ENCODE measurements around the gene WDR20.
"Not testable (repeated sequence)": the region's sequence is repeated elsewhere in the genome, so short reads cannot be mapped to it uniquely, and the experiment has no call there.

WDR20 gene

DNA sequence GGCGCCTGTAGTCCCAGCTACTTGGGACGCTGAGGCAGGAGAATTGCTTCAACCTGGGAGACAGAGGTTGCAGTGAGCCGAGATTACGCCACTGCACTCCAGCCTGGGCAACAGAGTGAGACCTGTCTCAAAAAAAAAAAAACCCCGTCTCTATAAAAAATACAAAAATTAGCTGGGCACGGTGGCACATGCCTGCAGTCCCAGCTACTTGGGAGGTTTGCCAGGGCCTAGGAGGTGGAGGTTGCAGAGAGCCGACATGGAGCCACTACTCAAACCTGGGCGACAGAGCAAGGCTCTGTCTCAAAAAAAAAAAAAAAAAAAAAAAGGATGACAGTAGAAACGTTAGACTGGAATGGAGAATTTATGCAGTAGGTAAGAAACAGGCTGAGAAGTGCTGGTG, 5.7 kb upstream of the WDR20 start:
- DNase-seq (ENCODE audit: low read depth), result not testable (repeated sequence)

DNA sequence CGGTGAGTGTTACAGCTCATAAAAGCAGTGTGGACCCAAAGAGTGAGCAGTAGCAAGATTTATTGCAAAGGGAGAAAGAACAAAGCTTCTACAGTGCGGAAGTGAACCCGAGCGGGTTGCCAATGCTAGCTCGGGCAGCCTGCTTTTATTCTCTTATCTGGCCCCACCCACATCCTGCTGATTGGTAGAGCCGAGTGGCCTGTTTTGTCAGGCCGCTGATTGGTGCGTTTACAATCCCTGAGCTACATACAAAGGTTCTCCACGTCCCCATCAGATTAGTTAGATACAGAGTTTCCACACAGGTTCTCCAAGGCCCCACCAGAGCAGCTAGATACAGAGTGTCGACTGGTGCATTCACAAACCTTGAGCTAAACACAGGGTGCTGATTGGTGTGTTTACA, 5.0 kb upstream of the WDR20 start:
- not testable (repeated sequence) for DNase-seq (ENCODE audit: low read depth)

DNA sequence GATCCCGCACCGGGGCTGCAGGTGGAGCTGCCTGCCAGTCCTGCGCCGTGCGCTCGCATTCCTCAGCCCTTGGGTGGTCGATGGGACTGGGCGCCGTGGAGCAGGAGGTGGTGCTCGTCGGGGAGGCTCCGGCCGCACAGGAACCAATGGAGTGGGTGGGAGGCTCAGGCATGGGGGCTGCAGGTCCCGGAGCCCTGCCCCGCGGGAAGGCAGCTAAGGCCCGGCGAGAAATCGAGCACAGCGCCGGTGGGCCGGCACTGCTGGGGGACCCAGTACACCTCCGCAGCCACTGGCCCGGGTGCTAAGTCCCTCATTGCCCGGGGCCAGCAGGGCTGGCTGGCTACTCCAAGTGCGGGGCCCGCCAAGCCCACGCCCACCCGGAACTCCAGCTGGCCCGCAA, 4.2 kb upstream of the WDR20 start:
- DNase-seq (ENCODE audit: low read depth), result not testable (repeated sequence)

DNA sequence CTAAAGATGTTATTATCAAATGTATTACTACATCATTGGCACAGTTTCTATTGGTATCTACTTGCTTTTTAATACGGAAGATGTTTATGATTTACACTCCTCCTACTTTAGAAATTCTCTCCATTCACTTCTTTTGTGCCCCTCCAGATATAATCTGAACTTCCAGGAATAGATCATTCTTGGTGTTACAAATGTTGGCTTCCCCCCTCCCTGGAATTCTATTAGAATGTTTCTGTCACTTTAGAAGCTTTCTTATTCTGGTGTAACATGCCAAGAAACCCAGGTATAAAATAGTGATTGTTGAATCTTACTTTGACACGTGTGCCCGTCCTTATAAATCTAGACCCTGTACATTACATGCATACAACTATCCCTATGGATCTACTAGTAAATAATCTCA, 1.2 kb upstream of the WDR20 start:
- no peak for DNase-seq (ENCODE audit: low read depth)

DNA sequence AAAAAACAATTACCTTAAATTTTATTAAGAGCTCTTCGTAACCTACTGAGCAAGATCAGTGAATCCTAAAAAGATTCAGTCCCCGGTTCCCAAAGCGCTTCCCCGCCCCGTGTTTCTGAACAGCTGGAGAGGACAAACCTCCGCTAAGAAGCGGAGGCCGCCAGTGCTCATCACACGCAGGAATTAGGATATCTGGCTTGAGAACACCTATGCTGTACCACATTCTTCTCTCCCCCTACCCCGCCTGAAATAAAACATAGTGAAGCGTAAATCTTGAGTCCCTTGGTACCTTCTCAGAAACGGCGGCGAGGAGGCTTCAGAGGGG, 774 bp upstream of the WDR20 start:
- no peak for DNase-seq (ENCODE audit: low read depth)

DNA sequence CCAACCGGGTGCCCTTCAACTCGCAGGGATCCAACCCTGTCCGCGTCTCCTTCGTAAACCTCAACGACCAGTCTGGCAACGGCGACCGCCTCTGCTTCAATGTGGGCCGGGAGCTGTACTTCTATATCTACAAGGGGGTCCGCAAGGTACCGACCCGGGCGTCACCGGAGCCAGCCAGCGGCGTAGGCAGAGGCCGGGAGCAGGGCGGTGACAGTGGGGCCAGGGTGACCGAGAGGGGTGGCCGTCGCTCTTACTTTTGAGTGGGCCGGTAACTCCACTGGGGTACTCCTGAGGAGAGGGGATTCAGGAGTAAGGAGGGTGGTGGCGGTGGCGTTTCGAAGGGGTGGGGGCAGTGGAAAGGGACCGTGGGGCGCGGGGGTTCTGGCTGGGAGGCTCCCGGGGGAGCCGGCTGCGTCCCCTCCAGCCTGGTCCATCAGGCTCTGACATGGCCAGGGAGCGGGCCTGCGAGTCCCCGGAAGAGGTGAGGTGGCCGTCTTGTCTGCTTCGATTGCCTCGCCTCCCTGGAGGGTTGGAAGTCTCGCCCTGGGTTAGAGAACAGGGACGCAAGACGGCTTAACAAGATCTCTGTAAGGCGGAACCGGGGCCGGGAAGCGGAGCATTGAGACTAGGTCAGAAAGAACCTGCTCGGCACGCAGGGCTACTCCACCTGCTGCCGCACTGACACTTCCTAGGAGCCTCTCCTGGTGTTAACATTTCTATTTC, 491 bp downstream of the WDR20 start:
- peak; percentile 5 for DNase-seq (ENCODE audit: low read depth)

DNA sequence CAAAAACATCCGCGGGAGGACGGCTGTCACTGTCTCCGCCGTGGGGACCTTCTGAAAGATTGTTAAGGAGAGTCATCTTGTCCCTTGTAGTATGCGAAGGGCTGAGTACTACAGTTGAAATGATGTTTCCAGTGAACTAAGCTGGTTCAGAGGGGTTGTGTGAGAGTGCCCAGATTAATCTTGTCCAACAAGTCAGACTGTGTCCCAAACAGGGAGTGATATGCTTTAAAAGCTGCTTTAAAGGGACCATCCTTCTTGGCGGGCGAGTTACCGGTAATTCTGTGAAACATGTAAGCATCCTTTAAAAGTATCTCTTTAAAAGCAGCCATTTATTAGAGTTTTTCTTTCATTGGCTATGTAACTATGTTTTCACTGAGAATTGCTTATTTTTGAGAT, 1.1 kb downstream of the WDR20 start:
- DNase-seq (ENCODE audit: low read depth), result no peak

DNA sequence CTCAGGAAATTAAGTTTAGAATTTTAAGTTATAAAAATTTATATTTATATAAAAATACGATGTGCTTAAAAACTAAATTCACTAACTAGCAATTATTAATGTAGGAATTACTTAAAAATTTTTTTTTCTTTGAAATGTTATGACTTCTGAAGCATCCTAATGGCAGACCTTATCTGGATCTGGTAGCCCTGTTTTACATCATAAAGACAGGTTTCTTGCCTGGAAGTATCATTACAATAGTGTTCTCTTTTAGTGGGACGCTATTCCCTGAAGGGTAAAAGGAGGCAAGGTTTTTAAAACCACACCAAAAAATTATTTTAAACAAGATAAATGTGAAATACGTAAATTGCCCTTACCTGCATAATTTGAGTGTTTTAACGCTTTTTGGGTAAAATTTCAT, 2.1 kb downstream of the WDR20 start:
- no peak for DNase-seq (ENCODE audit: low read depth)

DNA sequence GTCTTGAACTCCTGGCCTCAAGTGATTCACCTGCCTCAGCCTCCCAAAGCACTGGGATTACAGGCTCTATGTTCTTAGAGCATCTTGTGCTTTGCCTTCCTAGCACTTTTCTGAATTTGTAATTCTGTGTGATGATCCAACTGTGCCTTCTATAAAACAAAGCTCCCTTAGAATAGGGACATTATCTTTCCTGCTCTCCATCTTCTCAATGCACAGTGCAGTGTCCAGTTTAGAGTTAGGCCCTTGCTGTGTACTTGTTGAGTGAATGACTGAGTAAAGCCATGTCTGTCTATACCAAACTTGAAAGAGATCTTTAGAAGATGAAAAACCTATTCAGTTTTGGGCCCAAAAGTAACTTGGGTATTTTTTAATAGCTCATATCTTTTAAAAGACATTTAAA, 5.2 kb downstream of the WDR20 start:
- no peak for DNase-seq (ENCODE audit: low read depth)

DNA sequence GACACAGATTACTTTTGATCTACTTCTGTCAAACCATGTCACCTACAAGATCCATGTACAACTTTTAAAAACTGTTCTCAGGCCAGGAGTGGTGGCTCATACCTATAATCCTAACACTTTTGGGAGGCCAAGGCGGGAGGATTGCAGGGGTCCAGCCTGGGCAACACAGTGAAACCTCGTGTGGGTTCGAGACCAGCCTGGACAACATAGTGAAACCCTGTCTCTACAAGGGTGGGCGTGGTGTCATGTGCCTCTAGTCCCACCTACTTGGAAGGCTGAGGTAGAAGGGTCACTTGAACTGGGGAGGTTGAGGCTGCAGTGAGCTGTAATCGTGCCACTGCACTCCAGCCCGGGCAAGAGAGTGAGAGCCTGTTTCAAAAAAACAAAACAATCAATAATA, 5.7 kb downstream of the WDR20 start:
- DNase-seq (ENCODE audit: low read depth), result no peak

DNA sequence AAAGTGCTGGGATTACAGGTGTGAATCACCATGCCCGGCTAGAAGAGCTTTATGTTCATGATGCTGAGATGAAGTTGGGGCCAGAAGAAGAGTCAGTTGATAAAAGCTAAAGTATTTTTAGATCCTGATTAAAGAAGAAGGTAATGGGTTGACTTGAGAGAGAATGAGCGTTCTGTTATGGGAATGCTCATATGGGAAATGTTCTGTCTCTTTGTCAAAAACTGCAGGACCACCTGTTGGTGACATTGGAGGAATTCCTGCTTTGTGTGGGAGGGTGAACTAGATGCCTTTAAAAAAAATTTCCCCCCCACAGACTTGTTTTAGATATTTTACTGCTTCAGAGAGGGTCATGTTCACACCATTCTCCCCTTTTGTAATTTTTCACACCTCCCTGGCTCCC, 6.7 kb downstream of the WDR20 start:
- DNase-seq (ENCODE audit: low read depth), result no peak

DNA sequence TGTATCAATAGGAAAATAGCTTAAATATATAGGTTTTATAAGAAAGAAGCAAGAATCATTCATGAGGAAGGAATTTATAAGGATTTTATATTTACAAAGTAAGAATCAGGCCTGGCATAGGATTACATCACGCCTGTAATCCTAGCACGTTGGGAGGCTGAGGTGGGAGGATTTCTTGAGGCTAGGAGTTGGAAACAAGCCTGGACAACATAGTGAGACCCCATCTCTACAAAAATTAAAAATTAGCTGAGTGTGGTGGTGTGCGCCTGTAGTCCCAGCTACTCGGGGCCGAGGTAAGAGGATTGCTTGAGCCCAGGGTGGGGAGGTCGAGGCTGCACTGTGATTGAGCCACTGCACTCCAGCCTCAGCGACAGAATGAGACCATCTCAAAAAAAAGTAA, 10.4 kb downstream of the WDR20 start:
- no peak for DNase-seq (ENCODE audit: low read depth)

DNA sequence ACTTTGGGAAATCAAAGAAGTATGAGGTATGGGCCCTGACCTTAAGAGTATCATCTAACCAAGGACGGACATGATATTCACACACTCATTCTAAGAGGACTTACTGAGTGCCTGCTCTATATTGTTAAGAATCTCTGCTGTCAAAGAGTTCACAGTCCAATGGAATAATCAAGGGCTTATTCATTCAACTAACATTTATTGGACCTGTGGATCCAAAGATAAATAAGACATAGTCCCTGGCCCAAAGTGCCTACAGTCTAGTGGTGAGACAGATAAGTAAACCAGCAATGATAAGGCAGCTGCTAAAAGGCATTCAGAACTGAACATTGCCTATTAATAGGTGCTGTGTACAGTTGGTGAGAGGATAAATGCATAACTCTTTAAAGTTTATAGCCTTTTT, 11.0 kb downstream of the WDR20 start:
- no peak for DNase-seq (ENCODE audit: low read depth)

DNA sequence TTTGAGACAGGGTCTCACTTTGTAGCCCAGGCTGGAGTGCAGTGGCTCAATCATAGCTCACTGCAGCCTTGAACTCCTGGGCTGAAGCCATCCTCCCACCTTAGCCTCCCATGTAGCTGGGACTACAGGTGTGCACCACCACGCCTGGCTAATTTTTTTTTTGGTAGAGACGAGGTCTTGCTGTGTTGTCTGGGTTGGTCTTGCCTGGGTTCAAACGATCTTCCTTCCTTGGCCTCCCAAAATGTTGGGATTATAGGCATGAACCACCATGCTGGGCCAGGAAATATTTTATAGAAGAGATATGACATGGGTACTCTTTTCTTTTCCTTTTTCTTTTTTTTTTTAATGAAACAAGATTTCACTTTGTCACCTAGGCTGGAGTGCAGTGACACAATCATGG, 11.7 kb downstream of the WDR20 start:
- DNase-seq (ENCODE audit: low read depth), result not testable (repeated sequence)

DNA sequence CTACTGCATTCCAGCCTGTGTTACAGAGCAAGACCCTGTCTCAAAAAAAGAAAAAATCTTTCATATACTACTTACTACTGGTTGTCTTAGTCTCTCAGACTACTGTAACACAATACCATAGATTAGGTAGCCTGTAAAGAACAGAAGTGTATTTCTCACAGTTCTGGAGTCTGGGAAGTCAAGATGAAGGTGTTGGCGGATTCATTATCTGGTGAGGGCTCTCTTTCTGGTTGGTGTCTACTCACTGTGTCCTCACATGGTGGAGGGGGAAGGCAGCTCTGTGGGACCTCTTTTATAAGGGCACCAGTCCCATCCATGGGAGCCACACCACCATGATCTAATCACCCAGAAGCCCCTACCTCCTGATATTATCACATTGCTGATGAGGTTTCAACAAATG, 14.4 kb downstream of the WDR20 start:
- DNase-seq (ENCODE audit: low read depth), result no peak

DNA sequence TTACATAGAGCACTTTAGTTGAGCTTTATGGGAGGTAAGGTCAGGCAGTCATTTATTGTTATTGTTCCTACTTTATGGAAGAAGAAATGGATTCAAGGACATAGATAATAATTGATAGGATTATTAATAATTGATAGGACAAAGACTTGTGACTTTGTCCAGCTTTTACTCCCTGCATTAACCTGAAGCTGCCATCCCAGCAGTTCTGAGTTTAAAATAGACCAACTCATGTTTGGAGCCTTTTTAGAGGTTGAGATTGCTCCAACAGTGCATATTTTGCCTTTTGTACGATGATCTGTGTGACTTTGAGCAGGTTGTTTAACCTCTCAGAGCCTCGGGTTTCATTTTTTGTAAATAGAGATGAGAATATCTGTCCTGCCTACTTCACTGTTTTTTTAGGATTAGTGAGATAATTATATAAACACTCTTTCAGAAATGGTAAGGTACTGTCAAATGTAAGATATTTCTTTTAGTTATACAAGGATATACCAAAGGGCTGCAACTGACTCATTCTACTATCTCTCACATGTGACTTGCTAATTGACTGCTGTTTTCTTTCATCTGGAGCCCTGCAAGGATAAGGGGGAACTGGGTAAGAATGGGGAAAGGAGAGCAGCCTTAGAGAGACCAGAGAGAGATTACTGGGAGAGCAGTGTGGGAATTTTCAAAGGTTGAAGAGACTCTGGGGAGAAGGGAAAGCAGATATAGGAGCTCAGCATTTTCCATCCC, 15.3 kb downstream of the WDR20 start:
- DNase-seq (ENCODE audit: low read depth), result no peak

DNA sequence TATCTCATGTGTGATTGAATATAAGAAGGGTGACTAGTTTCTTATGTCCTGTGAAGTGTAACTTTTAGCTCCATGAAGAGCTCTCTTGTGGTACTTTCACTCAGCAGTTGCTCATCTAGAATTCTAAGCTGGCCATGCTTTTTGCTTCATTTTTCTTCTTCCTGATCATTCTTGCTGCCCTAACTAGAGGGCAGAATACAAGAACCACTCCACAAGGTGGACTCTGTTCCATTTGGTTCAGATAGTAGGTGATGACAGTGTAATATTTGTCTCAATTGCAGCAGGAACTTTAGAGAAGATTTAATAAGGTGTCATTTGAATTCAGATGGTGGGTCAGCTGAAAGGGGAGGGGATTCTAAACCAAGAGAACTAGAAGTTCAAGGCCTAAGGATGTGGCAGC, 17.6 kb downstream of the WDR20 start:
- DNase-seq (ENCODE audit: low read depth), result no peak

DNA sequence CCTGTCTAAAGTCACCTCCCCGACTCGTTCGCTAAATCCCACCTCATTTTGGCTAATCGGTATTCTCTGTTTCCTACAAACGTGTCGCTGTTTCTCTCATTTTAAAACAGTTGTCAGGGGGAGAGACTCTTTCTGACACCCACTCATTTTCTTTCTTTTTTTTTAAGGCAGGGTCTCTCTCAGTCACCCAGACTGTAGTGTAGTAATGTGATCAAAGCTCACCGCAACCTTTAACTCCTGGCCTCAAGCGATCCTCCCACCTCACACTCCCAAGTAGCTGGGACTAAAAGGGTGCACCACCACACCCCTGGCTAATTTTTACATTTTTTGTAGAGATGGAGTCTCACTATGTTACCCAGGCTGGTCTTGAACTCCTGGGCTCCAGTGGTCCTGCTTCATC, 19.1 kb downstream of the WDR20 start:
- DNase-seq (ENCODE audit: low read depth), result no peak

DNA sequence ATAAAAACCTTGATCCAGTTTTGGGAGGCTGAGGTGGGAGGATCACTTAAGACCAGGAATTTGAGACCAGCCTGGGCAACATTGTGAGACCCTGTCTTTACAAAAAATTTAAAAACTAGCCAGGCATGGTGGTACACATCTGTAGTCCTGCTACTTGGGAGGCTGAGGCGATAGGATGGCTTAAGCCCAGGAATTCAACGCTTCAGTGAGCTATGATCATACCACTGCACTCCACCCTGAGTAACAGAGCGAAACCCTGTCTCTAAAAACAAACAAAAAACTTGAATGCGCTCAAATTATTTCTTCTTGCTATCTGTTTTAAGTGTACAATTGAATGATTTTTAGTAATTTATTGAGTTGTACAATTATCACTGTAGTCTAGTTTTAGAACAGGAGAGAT, 20.1 kb downstream of the WDR20 start:
- no peak for DNase-seq (ENCODE audit: low read depth)

DNA sequence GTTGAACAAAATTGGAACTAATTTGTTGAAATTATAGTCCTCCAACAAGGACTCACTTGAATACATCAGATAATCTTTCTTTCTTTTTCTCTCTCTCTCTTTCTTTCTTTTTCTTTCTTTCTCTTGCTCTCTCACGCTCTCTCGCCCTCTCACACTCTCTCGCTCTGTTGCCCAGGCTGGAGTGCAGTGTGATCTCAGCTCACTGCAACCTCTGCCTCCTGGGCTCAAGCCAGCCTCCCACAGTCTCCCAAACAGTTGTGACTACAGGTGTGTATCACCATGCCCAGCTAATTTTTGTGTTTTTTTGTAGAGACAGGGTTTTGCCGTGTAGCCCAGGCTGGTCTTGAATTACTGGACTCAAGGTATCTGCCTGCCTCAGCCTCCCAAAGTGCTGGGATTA, 22.8 kb downstream of the WDR20 start:
- no peak for DNase-seq (ENCODE audit: low read depth)

DNA sequence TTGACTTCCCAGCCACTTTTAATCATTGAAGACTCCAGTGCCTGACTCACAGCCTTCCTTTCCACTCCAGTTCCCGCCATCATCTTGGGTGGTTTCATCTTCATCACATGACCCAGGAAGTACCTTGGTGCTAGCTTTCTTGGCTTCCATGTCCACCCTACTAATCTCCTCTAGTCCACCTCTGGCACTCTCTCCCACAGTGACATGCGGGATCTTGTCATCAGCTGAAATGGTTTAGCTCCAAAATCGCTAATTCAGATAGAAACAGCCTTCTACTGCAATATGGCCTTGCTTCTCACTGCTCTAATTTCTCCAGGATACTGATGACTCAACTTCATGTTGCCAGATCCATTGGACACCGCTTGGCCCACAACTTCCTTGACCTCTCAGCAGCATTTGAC, 24.5 kb downstream of the WDR20 start:
- DNase-seq (ENCODE audit: low read depth), result no peak

DNA sequence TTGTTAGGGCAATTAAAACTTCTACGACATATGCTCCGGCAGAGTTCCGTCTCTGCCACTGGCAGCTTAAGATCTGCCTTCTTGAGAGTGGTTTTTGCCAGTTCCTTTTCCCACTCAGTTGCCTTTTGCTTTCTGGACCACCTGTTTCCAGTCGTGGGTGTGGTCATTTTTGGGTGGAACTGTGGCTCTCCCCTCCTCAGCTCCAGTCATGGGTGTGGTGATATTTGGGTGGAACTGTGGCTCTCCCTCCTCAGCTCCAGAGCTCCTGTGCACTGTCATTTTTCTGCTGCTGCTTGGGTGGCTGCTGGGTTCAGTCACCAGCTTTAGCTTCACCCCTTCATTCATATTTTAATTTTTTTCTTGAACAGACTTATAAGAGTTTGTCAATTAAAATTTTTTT, 25.3 kb downstream of the WDR20 start:
- no peak for DNase-seq (ENCODE audit: low read depth)

DNA sequence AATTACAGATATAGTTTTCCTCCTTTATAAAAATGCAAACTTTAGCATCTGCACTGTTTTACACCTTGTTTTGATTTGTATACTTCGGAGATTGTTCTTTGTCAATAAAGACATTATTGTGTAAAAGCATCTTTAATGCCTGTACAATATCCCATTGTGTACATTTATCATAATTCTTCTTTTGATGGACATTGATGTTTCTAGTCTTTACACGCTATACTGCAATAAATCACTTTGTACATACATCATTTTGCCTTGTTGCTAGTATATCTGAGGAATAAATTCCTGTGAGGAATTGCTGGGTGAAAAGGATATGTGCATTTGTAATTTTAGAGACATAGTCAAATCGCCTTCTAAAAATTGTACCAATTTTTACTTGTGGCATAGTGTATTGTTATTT, 30.4 kb downstream of the WDR20 start:
- no peak for DNase-seq (ENCODE audit: low read depth)

All from T follicular helper cell (primary cell).